Pancreas (tissue), 10 donors: ENCODE measurements around the gene RANBP3. TPM values are rescaled to one million over a fixed set of nuclear protein-coding genes. Genes with fewer than 3 reads are reported as not detected.

Experiments used
- ATAC-seq, 4 donors: fragments of 200-7000 bp; cut with Tn5 transposase; one replicate each; pipeline versions ENCODE4 v1.8.0 to v1.9.1; 2020; ENCODE audit warnings: mild to moderate bottlenecking in 4 of 4, moderate library complexity in 4 of 4
- DNase-seq, 6 donors: peaks; one replicate each; pipeline ENCODE4 v3.0.0-alpha.2; 2020
- FAIRE-seq: peaks from 2 replicates; lab custom pipeline; 2012; peaks lifted over from hg19 to GRCh38; lab: Jason Lieb, UNC
- H3K27ac ChIP-seq, 4 donors: fragments of 200-600 bp; sonication (generic); 1 replicate in 3 of 4; 2 replicates in 1 of 4; pipeline versions ENCODE4 v1.5.0 to v1.8.0; 2020
- H3K27me3 ChIP-seq, 4 donors: fragments of 200-600 bp; one replicate each; pipeline ENCODE4 v1.8.0; 2021
- H3K36me3 ChIP-seq, 3 donors: fragments of 200-600 bp; sonication (generic) in 1 of 3; one replicate each; pipeline versions ENCODE4 v1.5.0 to v1.8.0; 2020 to 2021
- H3K4me1 ChIP-seq, 3 donors: fragments of 200-600 bp; one replicate each; pipeline ENCODE4 v1.8.0; 2021
- H3K4me3 ChIP-seq, 4 donors: fragments of 200-600 bp; sonication (generic) in 2 of 4; one replicate each; pipeline versions ENCODE4 v1.5.0 to v1.8.0; 2020 to 2021
- H3K9me3 ChIP-seq, 4 donors: fragments of 200-600 bp; one replicate each; pipeline ENCODE4 v1.8.0; 2021
- WGBS, 2 donors: extraction: QIAGEN DNeasy Blood & Tissue Kit; methylation state at CpG; one replicate each; pipeline ENCODE4 v1.1.7; 2013; 5-methylcytosine and 5-hydroxymethylcytosine counted together
- intact Hi-C, 3 donors: fragments of 100-400 bp; cut with DNase I; formaldehyde crosslinking; loops; one replicate each; pipeline versions ENCODE4 v1.11.1 to v1.14.2; 2022
- polyA plus RNA-seq, 2 donors: library from polyadenylated mRNA; stranded (reverse); fragments of 200-250 nt; gene quantifications; one replicate each; pipeline ENCODE4 v1.2.3, GENCODE V29; 2013
- total RNA-seq, 6 donors: library from RNA; stranded (reverse); fragmentation: NEBNext Ultra II Directional in 4 of 6; extraction: Animal tissue kit (Norgen Biotek cat#: 25700) in 4 of 6; gene quantifications; one replicate each; pipeline versions ENCODE4 v1.2.1 to v1.2.4, GENCODE V29; 2021 to 2023
- TF ChIP-seq, protein P1 (sequence below), 4 donors: fragments of 200-600 bp; sonication (generic) in 3 of 4; IDR thresholded peaks; one replicate each; pipeline versions ENCODE4 v1.5.0 to v1.8.0; 2021; ENCODE audit warnings: antibody characterized with exemption in 4 of 4
- donor health status: healthy with polysubstance abuse.
- donor health status: DM: no; HTN: no; CAD: no; lungs with moderate emphysema.
- donor health status: DM: no; HTN: no; CAD: no.
- donor health status: control.
- donor health status: control.
- donor health status: Bipolar disorder and iron deficiency.
- donor health status: DM: yes; HTN: yes; CAD: no.
- donor health status: DM: no; HTN: no; CAD: no.
- donor health status: DM: no; HTN: no; CAD: no.
- donor health status: DM: yes; HTN: yes; CAD: no.

Gene RANBP3
- total and polyA plus RNA-seq, 8 donors = 27.6 to 42.2 (median 34.7) TPM

DNA sequence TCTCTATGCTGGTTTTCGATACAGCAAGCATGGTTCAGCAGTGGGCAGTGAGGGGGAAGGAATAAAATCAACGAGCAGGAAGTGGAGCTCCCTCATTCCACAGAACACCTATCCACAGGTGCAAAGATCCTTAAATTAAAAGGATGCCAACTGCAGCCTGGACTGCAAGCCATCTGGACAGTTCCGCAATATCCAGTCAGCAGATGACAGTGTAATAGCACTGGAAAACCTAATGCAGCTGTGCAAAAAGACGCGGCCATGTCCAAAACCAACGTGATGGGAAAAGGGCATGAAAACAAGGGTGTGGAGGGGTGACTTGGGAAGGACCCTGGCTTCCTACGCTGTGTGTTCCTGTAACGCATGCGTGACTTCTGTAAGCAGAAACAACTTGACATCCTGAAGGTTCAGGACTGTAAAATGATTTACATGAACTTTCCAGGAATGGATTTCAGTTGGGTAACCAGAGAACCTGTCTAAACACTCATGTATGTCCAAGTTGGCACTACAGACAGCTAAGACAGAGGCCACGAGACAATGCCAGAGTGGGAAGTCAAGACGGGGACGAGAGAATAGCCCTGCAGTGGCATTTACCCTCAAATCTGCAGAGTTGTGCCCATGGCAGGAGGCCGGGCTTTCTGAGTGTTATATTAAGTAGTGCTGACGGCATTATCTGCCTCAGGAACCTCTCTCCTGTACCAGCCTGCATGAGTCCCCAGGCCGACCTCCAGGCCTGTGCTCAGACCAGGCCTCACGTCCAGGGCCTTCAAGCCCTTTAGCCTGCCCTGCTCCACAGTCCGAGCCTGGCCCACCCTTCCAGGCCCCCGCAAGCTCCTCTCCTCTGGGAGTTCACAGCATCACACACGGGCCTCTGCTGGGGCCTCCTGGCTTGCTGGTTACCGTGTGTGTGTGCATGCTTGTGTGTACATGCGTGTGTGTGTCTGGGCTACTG, 37.4 kb downstream of the RANBP3 start:
- FAIRE-seq = no peak
- DNase-seq = peak in 1 of 6 donors; percentile 39
- ATAC-seq = no peak
- TF ChIP-seq, protein P1, sequence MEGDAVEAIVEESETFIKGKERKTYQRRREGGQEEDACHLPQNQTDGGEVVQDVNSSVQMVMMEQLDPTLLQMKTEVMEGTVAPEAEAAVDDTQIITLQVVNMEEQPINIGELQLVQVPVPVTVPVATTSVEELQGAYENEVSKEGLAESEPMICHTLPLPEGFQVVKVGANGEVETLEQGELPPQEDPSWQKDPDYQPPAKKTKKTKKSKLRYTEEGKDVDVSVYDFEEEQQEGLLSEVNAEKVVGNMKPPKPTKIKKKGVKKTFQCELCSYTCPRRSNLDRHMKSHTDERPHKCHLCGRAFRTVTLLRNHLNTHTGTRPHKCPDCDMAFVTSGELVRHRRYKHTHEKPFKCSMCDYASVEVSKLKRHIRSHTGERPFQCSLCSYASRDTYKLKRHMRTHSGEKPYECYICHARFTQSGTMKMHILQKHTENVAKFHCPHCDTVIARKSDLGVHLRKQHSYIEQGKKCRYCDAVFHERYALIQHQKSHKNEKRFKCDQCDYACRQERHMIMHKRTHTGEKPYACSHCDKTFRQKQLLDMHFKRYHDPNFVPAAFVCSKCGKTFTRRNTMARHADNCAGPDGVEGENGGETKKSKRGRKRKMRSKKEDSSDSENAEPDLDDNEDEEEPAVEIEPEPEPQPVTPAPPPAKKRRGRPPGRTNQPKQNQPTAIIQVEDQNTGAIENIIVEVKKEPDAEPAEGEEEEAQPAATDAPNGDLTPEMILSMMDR (IDR thresholded peaks at IDR 0.05) = no peak
- Histone ChIP-seq H3K4me3 (no peak overlapping the region), H3K9me3 (no peaks in the 10 kb centered on the region), H3K36me3 (no peaks in the 10 kb centered on the region), H3K4me1 (peaks cover 0 to 7% (median 6%) of the 10 kb centered on the region in 3 donors), H3K27me3 (no peaks in the 10 kb centered on the region), H3K27ac (no peak overlapping the region)
- intact Hi-C loops = no loop called here
- 88% methylated on average over 21 of the region's 21 CpGs for WGBS, 2 donors

- intact Hi-C loops = no loop called here
- ATAC-seq = no peak
Observed at GRCh38 chr19:5937550-5937949, 40.4 kb downstream of the RANBP3 start.

DNA sequence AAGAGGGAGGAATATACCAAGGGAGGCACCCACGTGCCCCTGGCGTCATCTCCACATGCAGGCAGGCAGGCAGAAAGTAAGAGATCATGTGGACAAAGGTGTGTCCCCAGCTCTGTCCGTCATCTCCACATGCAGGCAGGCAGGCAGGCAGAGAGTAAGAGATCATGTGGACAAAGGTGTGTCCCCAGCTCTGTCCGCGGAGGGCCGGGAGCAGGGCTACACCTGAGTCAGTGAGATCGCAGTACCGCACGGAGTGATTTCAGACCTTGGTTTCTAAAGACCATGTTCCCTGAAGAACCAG, 41.7 kb downstream of the RANBP3 start:
- H3K9me3 ChIP-seq = no peaks in the 10 kb centered on the region
- FAIRE-seq = no peak
- H3K36me3 ChIP-seq = peaks cover 1 to 18% (median 5%) of the 10 kb centered on the region in 3 donors
- DNase-seq = no peak
- TF ChIP-seq, protein P1 (IDR thresholded peaks at IDR 0.05) = no peak
- ATAC-seq = peak in 3 of 4 donors; percentile 11 to 49 (median 21)
- H3K4me1 ChIP-seq = peaks cover 0 to 7% (median 6%) of the 10 kb centered on the region in 3 donors
- WGBS, 2 donors = 64 to 82% methylated on average over 9 of the region's 9 CpGs
- no peaks in the 10 kb centered on the region for H3K27me3 ChIP-seq
- H3K4me3 ChIP-seq = no peak overlapping the region
- intact Hi-C loops = no loop called here
- H3K27ac ChIP-seq = no peak overlapping the region

More at GRCh38 chr19:5937550-5937949, 40.4 kb downstream of the RANBP3 start:
- Histone ChIP-seq H3K27ac (no peak overlapping the region), H3K27me3 (no peaks in the 10 kb centered on the region), H3K4me1 (peaks cover 0 to 7% (median 6%) of the 10 kb centered on the region in 3 donors), H3K4me3 (no peak overlapping the region), H3K36me3 (peaks cover 0 to 5% (median 3%) of the 10 kb centered on the region in 3 donors), H3K9me3 (no peaks in the 10 kb centered on the region)
- DNase-seq = no peak
- FAIRE-seq = no peak
- 83 to 85% methylated on average over 10 of the region's 10 CpGs for WGBS, 2 donors
- TF ChIP-seq, protein P1 (IDR thresholded peaks at IDR 0.05) = no peak

DNA sequence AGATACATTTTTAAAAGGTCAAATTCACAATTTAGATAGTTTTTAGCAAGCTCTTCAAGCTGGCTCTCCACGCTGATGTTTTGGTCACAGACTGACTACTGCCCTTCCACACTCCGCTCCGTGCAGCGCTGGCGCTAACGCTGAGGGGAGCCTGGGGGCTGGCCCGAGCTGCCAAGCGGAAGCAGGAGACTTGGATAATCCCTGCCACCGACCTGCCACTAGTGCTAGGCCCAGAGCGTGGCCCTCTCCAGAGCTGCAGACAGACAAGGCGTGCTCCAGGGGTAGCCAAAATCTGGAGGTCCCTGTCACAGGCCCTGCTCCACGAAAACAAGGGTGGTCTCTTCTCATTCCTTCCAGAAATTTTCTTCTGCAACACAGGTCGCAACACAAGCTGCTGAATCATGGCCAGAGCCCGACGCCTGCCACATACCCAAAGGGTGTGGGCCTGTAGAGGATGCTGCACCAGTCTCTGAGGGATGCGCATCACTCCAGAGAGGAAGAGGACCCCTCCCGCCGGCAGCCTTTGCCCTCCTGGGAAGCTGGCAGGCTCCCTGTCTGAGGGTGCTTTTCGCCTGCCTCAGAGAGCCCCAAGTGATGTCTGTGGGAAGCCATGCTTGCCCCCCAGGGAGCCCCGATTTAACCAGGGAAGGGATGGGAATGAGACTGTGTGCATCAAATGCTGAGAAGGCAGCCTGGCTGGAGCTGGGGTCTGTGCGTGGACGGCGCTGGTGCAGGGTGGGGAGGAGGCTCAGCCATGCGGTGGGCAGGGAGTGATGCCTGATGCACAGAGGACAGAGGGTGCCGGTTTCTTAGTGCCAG, 42.3 kb downstream of the RANBP3 start:
- peaks cover 0 to 7% (median 6%) of the 10 kb centered on the region in 3 donors for H3K4me1 ChIP-seq
- WGBS, 2 donors = 86 to 87% methylated on average over 24 to 25 of the region's 25 CpGs
- TF ChIP-seq, protein P1 (IDR thresholded peaks at IDR 0.05) = no peak
- DNase-seq (peak in 1 of 6 donors; percentile 66), FAIRE-seq (no peak), ATAC-seq (peak in 2 of 4 donors; percentile 3 to 28)
- intact Hi-C loops = no loop called here
- H3K27ac ChIP-seq = peak overlapping the region in 1 of 4 donors; percentile 2
- H3K9me3 ChIP-seq = no peaks in the 10 kb centered on the region
- peaks cover 3 to 24% (median 10%) of the 10 kb centered on the region in 3 donors for H3K36me3 ChIP-seq
- H3K27me3 ChIP-seq = no peaks in the 10 kb centered on the region
- H3K4me3 ChIP-seq = no peak overlapping the region
